ENCODE measurements around the gene PAPLN.

The PAPLN gene

GRCh38 chr14:73232984-73233383 is 4.3 kb upstream of the PAPLN start:
- no peak for DNase-seq

DNA sequence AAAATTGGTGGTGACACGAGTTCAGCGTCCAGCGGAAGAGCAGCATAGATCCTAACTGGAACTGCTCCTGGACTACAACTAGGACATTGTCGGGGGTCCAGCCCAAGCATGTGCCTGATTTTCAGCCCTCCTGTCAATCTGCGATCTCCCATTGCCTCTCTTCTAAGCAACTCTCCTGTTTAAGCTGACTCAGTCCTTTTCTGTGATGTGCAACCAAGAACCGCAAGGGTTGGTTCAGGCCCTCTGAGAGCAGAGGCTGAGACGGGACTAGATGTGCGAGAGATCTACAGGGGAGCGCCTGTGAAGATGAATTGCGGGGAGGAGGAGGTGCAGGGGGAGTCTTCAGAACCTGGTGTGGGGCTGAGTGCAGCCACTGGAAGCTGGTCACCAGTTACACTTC is 3.7 kb upstream of the PAPLN start:
- DNase-seq = no peak

DNA sequence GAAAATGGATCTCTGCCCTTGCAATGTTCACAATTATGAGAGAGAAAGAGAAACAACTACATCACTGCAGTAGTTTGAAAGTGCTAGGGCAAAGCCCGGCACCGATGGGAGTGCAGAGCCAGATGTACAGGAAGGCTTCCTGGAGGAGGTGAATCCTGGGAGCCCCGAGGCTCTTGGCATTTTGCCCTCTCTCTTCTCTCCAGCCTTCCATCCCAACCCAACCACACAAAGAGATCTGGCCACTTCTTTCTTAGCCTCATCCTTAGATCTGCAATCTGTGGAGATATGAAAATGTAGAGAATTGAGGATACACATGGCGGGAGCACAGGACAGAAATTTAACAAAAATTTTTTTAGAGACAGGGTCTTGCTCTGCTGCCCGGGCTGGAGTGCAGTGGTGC is 3.3 kb upstream of the PAPLN start:
- no peak for DNase-seq

- no peak for DNase-seq
These were observed 2.5 kb upstream of the PAPLN start for GRCh38 chr14:73234586-73235394.

DNA sequence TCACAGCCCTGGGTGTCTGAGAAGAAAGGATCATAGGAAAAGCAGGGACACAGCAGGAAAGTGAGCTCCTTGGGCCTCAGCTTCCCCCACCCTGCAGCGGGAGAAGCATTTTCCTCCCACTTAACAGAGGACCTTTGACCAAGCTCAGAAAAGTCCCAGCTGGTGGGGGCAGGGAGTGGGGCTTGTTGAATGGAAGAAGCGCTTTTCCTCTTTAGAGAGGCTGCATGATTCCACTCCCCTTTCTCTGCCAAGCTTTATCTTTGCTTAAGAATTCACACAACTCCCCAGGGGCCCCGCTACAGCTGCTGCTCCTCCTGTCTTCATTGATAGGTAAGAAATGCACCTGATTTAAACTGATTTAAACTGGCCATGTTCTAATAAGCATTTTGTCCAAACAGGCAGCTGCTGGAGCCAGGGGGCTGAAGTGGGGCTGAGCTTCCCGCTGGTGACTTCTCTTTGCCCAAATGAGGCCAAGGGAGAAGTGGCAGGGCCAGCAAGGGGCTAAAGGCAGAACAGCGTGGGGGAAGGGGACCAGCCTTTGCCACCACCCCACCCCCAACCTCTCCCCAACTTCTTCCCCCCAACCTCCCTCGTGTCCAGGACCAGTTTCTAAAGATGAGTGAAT is 1.7 kb upstream of the PAPLN start:
- DNase-seq = no peak

DNA sequence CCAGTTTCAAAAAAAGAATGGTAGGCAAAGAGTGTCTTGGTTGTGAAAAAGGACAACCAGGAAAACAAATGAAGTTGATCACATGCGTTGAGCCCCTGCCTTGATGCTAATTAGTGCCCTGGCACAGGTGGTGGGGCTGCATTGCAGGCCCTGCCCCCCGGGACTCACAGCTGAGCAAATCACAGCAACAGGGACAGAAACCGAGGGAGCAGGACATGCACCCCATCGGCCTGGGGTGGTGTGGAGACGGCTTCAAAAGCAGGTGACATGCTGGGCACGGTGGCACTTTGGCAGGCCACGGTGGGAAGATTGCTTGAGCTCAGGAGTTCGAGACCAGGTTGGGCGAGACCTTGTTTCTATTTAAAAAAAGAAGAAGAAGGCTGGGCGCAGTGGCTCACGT is 1.1 kb upstream of the PAPLN start:
- DNase-seq = no peak

DNA sequence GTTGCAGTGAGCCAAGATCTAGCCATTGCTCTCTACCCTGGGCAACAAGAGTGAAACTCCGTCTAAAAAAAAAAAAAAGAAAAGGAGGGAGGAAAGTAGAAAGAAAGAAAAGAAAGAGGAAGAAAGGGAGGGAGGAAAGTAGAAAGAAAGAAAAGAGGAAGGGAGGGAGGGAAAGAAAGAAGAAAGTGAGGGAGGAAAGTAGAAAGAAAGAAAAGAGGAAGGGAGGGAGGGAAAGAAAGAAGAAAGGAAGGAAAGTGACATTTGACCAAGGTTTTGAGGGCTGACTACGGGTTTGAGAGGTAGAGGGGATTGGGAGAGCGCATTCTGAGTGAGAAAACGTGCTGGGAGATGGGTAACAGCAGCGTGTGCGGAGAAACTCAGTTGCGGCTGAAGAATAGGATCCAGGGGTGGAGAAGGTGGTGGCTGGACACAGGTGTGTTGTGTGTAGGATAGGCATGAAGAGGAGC is 521 bp upstream of the PAPLN start:
- no peak for DNase-seq

DNA sequence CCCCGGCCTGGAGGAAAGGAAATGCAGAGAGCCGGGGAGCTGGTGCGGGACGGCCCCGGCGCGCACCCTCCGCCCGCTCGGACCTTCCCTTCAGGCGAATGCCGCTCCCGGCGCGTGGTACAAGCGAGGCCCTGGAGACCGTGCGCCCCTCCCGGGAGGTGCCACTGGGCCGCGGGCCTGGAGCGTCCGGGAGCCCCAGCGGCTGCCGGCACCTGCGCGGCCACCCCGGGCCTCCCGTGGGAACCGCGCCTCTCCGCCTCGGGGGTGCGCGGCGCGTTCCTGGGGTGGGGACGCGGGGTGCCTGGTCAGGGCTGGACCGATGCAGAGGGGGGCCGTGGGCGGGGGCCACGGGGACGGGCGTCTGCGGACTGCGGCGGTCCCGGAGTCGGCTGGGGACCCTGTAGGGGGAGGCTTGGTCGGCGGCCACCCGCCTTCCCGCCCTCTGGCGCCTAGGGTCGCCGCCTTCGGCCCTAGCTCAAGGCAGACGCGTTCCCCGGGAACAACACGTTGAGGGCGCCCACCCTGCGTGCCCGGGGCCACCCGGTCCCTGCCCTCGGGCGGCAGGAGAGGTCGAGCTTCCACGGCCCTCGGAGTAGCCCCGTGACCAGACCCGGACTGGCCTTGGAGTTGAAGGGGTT is 599 bp downstream of the PAPLN start:
- no peak for DNase-seq

- DNase-seq = no peak
These were observed 1.1 kb downstream of the PAPLN start for GRCh38 chr14:73238424-73238852.

DNA sequence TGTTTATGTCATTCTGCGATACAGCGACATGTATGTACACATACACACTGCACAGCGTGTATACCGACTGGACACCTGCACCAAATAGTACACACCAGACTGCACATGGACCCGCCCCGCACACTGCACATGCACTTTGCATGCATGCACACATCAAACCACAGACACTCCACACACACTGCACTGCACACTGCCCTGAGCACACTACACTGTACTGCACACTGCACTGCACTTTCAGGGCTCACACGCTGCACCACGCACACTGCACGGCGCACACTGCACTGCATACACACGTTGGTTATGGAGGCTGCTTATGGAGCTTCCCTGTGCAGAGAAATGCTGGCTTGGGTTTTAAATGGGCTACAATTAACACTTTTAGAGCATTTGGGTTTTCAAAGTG is 1.6 kb downstream of the PAPLN start:
- no peak for DNase-seq

- no peak for DNase-seq
These were observed 2.3 kb downstream of the PAPLN start for GRCh38 chr14:73239393-73240241.

DNA sequence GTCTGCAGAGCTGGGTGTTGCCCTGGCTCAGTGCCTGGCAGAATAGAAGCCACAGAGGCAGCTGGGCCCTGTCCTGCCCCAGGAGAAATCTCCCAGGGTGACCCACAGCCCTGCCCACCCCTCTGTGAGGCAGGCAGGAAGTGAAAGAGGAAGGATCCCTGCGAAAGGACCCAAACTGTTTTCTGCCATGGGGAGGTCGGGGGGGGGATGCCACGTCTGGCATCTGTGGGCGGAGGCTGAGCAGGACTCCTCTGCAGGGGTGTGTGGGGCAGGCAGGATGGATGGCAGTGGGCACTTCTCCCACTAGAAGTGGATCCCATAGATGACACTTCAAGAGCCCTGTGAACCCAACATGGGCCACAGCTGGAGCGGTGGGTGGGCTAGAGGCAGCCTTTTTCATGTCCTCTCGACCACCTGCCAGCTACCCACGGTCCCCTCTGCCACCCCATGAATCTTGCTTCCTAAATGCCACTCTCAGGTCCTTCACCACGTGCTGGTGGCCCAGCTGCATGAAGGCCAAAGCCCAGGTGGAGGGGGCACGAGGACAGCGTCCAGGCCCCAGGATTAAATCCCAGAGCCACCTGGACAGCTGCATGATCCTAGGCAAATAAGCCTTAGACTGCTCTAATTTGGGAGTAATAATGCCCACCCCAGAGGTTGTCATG is 3.6 kb downstream of the PAPLN start:
- no peak for DNase-seq

DNA sequence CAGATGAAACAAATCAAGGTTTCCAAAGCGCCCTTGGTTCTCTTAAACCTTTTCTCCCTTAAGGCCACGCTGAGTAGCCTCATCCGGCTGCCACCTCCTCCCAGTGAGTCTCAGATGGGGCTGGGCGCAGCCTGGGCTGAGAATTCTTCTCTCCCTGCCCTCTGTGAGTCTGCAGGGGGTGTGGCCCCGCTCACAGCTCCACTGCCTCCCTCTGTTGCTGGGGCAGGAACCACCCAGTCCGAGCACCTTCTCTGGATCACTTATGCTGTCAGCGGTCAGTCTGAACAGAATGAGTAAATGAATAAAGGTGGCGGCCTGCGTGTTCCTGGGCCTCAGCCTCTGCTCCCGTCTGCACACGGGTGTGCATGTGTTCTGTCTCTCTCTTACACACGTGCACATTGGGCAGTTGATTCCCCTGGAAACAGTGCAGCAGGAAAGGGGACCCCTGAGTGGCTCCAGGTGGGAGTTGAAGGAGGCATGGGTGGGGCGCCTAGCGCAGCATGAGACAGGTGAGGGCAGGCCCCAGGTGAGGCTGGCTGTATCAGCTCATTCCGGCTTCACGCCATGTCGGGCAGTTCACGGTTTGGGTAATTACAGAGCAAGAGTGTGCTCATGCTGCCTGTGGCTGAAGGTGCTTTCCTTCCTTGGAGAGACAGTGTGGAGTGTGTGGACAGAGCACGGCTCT is 4.3 kb downstream of the PAPLN start:
- DNase-seq = no peak

DNA sequence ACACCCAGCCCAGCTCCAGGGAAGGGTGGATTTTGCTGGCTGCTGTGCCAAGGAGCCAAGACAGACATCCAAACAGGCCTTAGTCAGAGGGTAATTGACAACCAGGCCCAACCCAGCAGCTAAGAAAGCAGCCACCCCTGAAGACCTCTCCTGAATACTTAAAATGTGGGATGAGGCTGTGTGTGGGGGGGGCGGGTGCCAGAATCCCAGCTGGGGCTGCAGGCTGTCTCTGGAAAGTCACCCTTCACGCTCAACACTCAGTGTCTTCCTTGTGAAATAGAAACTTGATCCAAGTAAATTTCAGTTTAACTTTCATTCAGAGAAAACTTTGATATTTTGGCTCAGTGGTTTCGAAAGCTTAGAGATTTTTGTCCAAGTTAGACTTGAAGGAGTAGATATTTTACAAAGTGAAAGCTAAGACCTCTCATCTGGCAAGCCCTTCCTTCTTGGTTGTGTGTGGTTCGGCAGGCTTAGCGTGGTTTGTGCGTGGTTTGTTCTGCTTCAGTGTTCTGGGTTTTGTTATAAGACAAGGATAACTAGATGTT is 5.1 kb downstream of the PAPLN start:
- no peak for DNase-seq

GRCh38 chr14:73243341-73243740 is 6.0 kb downstream of the PAPLN start:
- no peak for DNase-seq

- no peak for DNase-seq
These were observed 6.4 kb downstream of the PAPLN start for GRCh38 chr14:73243748-73244147.

- DNase-seq = no peak
These were observed 7.4 kb downstream of the PAPLN start for GRCh38 chr14:73244541-73245290.

DNA sequence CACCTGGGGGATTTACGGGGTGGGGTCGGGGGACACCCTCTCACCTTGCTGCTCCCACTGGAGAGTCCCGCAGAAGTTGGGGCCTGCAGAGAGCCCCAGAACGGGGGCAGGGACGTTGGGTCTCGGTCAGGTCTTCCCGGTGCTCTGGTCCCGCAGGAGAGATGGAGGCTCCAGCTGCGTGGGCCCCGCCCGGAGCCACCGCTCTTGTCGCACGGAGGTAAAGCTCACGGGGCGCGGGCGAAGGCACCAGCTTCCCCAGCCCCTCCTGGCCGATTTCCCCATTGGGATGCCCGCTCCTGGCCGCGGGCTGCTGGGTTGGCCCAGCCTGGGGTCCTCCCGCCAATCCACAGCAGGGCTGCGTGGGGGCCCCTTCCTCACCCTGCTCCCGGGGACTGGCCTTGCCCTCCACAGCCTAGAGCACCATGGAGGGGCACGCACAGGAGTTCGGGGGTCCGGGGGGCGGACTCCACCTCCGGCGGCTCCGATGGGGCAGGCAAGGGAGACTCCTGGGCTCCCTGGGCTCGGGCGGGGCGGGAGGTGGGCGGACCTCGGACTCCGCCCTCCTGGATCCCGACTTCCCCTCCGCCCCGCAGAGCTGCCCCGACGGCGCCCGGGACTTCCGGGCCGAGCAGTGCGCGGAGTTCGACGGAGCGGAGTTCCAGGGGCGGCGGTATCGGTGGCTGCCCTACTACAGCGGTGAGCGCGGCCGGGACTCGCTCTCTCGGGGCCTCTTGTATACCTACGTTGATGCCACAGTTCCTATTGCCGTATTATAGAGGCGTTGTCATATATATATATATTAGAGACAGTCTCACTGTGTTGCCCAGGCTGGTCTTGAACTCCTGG is 8.4 kb downstream of the PAPLN start:
- DNase-seq = no peak

DNA sequence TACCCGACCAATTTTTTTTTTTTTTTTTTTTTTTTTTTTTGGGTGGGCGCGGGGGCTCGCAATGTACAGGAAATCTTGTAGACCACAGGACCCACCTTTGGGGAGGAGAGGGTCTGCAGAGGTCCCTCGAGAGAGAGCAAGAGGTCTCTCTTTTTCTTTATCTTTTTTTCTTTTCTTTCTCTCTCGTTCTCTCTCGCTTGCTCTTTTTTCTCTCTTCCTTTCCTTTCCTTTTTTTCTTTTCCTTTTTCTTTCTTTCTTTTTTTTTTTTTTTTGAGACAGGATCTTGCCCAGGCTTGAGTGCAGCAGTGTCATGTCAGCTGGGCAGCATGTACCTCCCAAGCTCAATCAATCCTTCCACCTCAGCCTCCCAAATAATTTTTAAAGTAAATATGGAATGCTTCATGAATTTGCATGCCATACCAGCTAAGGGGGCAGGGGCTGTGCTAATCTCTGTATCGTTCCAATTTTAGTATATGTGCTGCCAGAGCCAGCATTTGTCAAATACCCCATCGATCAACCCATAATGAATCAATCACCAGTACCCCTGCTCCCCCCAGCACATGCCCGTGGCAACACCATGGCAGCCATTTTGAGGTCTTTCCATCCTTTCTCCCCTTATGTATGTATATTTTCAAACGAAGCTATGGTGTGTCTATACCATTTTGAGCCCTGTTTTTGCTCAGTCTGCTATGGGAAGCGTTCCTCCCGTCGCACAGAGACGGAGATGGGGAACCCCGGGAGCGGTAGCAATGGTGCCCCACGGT is 9.3 kb downstream of the PAPLN start:
- DNase-seq = no peak
